Coronary artery (tissue), 2 donors: Measurements from ENCODE around the gene TENM3.

Experiments
- DNase-seq: peaks from one replicate; pipeline ENCODE4 v3.0.0-alpha.2; 2017; ENCODE audit warnings: low spot score
- H3K27ac ChIP-seq, 2 donors: fragments of 200-600 bp; sonication (generic); one replicate each; pipeline ENCODE4 v1.5.1; 2016 to 2019
- H3K4me3 ChIP-seq: fragments of 200-600 bp; sonication (generic); 2 replicates; pipeline ENCODE4 v1.5.1; 2016; ENCODE audit warnings: mild to moderate bottlenecking, moderate library complexity
- TF ChIP-seq, protein P1 (sequence below): fragments of 200-600 bp; sonication (generic); IDR thresholded peaks from one replicate; pipeline ENCODE4 v1.5.1; 2019; ENCODE audit warnings: antibody characterized with exemption

Gene TENM3

DNA sequence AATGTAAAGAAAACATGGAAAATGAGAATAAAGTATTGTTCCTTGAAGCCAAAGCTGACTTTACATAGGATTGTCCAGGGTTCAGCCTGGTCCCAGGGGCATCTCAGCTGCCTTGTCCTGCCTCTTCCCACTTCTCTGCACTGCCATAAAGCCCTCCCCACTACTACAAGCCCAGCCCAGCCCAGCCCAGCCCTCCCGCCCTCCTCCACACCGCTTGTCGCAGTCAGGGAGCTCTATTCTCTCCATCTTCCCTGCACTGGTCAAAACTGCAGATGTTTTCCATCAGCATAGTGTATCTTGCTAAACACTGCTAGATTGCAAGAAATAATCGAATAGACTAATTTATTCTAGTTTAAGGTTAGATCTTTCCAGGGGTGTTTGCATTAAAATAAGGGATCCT is 100.3 kb downstream of the TENM3 start:
- TF ChIP-seq, protein P1, sequence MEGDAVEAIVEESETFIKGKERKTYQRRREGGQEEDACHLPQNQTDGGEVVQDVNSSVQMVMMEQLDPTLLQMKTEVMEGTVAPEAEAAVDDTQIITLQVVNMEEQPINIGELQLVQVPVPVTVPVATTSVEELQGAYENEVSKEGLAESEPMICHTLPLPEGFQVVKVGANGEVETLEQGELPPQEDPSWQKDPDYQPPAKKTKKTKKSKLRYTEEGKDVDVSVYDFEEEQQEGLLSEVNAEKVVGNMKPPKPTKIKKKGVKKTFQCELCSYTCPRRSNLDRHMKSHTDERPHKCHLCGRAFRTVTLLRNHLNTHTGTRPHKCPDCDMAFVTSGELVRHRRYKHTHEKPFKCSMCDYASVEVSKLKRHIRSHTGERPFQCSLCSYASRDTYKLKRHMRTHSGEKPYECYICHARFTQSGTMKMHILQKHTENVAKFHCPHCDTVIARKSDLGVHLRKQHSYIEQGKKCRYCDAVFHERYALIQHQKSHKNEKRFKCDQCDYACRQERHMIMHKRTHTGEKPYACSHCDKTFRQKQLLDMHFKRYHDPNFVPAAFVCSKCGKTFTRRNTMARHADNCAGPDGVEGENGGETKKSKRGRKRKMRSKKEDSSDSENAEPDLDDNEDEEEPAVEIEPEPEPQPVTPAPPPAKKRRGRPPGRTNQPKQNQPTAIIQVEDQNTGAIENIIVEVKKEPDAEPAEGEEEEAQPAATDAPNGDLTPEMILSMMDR: no peak

DNA sequence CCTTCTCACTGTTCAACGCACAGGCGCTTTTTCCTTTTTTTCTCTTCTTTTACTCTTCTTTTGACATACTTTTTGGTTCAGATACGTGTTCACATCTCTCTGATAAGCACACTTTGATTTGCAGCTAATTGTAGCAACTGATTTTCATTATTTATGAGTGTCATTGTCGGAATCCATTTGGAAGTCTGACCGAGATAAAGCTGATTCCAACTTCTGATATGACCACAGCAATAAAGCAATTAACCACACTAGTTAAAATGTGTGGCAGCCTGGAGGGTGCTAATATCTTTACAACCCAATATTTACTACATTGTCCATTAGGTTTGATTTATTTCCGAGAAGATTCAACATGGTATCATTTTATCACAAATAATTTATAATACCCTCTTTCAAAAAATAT is 101.8 kb downstream of the TENM3 start:
- no peak overlapping the region for H3K4me3 ChIP-seq
- TF ChIP-seq, protein P1: no peak
- H3K27ac ChIP-seq: no peak overlapping the region
- no peak for DNase-seq

More for the DNA sequence above, 100.3 kb downstream of the TENM3 start:
- no peak overlapping the region for H3K4me3 ChIP-seq
- H3K27ac ChIP-seq: no peak overlapping the region
- DNase-seq: no peak

DNA sequence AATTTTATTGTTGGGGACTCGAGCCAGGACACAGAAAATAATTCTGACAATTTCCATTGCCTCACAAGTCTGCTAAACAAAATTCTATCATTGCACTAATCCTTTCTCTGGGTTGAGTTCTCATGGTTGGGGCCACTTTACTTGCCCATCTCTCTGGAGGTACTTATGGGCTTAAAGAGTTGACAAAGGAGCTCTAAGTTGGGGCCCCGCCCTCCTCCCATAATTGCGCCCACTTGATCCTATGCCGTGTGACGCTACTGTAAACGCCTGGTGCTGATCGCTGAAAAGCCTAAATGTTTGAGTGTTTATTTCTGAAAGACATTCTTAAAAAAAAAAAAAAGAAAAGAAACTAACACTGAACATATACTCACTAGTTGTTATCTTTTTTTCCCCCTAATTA is 103.0 kb downstream of the TENM3 start:
- Histone ChIP-seq H3K27ac (no peak overlapping the region), H3K4me3 (no peak overlapping the region)
- TF ChIP-seq, protein P1: no peak
- no peak for DNase-seq

DNA sequence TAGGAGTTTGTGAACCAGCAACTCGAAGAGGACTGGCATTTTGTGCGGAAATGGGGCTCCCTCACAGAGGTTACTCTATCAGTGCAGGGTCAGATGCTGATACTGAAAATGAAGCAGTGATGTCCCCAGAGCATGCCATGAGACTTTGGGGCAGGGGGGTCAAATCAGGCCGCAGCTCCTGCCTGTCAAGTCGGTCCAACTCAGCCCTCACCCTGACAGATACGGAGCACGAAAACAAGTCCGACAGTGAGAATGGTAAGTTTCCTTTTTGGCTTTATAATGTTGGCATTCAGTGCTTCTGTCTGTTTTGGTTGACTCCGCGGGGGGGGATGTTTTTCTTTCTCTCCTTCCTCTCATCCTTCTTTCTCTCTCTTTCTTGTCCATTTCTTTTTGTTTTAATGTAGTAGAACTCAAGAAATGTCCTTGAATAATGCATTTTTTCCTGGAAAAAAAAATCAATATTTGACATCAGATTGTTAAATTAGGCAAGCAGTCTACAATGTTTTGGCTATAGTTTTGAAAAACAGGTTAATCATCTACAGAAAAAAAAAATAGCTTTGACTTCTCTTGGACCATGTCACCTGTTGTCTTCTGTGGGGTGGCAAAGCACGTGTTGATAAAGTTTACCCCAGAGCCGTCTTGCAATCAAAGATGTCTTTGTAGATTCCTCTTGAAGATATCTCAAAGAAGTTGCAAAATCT is 103.6 kb downstream of the TENM3 start:
- Histone ChIP-seq H3K27ac (no peak overlapping the region), H3K4me3 (no peak overlapping the region)
- TF ChIP-seq, protein P1: no peak
- DNase-seq: no peak

DNA sequence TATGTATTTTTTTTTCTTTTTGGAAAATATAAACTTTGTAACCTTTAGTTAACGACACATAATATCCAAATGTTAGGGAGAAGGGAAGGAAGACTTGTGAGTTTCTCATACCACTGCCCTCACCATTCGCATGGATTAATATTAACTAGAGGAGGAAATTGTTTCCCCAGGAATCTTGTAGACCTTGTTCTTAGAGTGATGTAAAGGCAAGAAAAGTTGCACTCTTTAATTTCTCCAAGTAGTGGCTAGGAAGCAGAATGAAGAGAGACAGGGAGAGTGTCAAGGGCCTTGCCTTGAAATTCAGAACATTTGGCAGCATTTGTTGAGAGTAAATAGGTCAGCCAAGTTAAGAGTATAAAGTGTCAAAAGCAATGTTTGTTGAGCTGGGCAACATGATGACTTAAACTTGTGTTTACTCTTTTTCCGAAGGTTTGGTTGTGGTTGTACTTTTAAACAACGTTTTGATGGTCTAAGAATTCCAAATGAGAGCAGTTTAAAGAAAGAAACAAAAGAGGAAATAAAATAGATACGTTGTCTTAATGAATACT is 105.7 kb downstream of the TENM3 start:
- Histone ChIP-seq H3K27ac (no peak overlapping the region), H3K4me3 (no peak overlapping the region)
- DNase-seq: no peak
- TF ChIP-seq, protein P1: no peak

DNA sequence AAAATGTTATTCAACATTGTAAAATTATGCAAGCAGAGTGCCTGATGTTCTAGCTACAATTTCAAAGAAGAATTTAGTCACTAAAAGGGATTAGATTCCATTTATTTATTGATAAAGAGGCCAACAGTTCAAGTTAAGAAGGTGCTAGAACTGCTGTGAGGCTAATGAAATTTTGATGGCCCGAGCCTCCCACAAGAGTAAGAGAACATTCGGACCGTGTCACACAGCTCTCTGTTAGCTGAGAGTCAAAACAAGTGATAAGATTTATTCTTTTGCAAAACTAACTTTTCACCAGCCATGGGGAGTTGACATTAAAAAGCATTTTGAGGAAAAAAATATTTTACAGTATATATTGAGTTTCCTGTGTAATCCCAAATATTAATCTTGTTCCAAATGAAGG is 106.8 kb downstream of the TENM3 start:
- DNase-seq: no peak
- TF ChIP-seq, protein P1: no peak
- Histone ChIP-seq H3K4me3 (no peak overlapping the region), H3K27ac (no peak overlapping the region)

DNA sequence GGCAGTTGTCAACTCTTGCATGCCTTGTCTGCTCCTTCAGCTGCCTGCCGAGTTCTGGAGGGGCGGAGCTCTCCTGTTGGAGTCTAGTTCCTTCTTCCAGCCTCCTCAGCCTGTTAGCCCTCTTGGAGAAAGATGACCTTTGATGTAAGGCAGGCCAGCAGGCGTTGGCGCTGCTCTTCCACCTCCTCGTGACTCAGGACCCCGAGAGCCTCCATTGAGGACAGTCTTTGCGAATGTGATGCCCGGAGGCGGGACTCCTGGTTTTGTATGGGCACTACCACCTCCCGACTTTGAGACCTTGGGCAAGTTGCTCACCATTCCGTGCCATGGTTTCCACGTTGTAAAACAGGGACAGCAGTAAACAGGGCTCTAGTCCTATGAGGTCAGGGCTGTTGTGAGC is 108.3 kb downstream of the TENM3 start:
- DNase-seq: no peak
- TF ChIP-seq, protein P1: no peak
- H3K4me3 ChIP-seq: no peak overlapping the region
- no peak overlapping the region for H3K27ac ChIP-seq
